Peyer's patch (tissue), 4 donors: ENCODE measurements around the gene MAD1L1. TPM values are rescaled to one million over a fixed set of nuclear protein-coding genes. Genes with fewer than 3 reads are reported as not detected.

Source experiments
- DNase-seq, 3 donors: peaks; one replicate each; pipeline ENCODE4 v3.0.0-alpha.2; 2017 to 2019
- H3K27ac ChIP-seq, 4 donors: fragments of 200-600 bp; sonication (generic); one replicate each; pipeline ENCODE4 v1.5.1; 2016 to 2019
- H3K27me3 ChIP-seq, 2 donors: fragments of 200-600 bp; sonication (generic); one replicate each; pipeline ENCODE4 v1.5.1; 2019
- H3K36me3 ChIP-seq, 3 donors: fragments of 200-600 bp; sonication (generic); one replicate each; pipeline ENCODE4 v1.5.1; 2016 to 2019
- H3K4me1 ChIP-seq, 4 donors: fragments of 200-600 bp; sonication (generic); one replicate each; pipeline ENCODE4 v1.5.1; 2016 to 2019
- H3K4me3 ChIP-seq, 4 donors: fragments of 200-600 bp; sonication (generic); 1 replicate in 3 of 4; 2 replicates in 1 of 4; pipeline ENCODE4 v1.5.1; 2016 to 2019; ENCODE audit warnings: mild to moderate bottlenecking in 1 of 4
- H3K9me3 ChIP-seq, 4 donors: fragments of 200-600 bp; sonication (generic); one replicate each; pipeline ENCODE4 v1.5.1; 2016 to 2019; ENCODE audit warnings: mild to moderate bottlenecking in 1 of 4
- POLR2A ChIP-seq, 2 donors: fragments of 450-650 bp; IDR thresholded peaks; one replicate each; pipeline ENCODE4 v1.5.1; 2017; ENCODE audit warnings: antibody characterized with exemption in 2 of 2, mild to moderate bottlenecking in 2 of 2, moderate library complexity in 2 of 2
- total RNA-seq, 4 donors: library from RNA; depleted of rRNA; stranded (reverse); fragments of >200 nt; gene quantifications; one replicate each; pipeline ENCODE4 v1.1.0, GENCODE V29; 2016
- TF ChIP-seq, protein P1 (sequence below), 6 experiments: fragments of 450-650 bp in 4 of 6; fragments of 200-600 bp in 2 of 6; sonication (generic) in 1 of 6; IDR thresholded peaks; one replicate each; pipeline ENCODE4 v1.5.1; 2017 to 2019; ENCODE audit warnings: antibody characterized with exemption in 6 of 6, mild to moderate bottlenecking in 3 of 6, moderate library complexity in 1 of 6

The MAD1L1 gene
- total RNA-seq, 4 donors from 2014 or later, result 43.9 to 417 (median 59.1) TPM

DNA sequence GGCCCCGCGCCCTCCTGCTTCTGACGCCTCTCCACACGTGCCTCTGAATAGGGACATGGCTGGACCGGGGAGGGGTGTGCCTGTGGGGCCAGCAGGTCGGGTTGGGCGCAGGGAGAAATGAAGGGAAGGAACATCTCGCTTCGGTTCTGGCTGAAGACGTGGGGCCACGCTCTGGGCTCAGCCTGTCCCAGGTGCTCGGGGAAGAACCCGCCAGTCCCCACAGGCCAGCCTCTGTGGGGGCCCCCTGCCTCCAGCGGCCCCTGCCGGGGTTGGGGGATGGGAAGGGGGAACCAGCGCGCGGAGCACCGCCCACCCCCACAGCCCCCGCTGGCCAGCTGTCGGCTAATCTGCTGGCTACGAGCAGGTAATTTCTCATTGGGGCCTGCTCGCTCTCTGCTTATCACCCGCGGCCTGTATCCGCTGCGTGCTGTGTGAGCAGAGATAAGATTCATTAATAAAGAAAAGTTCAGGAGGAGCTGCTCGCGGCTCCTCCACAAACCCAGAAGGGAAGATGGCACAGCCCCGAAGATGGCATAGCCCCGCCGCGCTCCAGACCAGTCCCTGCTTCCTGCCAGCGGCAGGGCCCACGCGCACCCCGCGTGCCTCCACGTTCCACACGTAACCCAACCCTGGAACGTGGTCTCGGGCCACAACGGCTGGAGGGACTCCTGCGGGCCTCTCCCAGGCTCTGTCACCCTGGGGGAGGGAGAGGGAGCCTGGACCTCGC, 376.4 kb downstream of the MAD1L1 start:
- DNase-seq, result peak in 2 of 3 donors; percentile 40 to 46
- Histone ChIP-seq H3K4me3 (no peak overlapping the region), H3K36me3 (no peaks in the 10 kb centered on the region), H3K4me1 (no peaks in the 10 kb centered on the region), H3K9me3 (no peaks in the 10 kb centered on the region), H3K27me3 (no peaks in the 10 kb centered on the region), H3K27ac (no peak overlapping the region)
- no peak for TF ChIP-seq POLR2A (IDR thresholded peaks at IDR 0.05)
- TF ChIP-seq, protein P1, sequence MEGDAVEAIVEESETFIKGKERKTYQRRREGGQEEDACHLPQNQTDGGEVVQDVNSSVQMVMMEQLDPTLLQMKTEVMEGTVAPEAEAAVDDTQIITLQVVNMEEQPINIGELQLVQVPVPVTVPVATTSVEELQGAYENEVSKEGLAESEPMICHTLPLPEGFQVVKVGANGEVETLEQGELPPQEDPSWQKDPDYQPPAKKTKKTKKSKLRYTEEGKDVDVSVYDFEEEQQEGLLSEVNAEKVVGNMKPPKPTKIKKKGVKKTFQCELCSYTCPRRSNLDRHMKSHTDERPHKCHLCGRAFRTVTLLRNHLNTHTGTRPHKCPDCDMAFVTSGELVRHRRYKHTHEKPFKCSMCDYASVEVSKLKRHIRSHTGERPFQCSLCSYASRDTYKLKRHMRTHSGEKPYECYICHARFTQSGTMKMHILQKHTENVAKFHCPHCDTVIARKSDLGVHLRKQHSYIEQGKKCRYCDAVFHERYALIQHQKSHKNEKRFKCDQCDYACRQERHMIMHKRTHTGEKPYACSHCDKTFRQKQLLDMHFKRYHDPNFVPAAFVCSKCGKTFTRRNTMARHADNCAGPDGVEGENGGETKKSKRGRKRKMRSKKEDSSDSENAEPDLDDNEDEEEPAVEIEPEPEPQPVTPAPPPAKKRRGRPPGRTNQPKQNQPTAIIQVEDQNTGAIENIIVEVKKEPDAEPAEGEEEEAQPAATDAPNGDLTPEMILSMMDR (IDR thresholded peaks at IDR 0.05), result no peak

DNA sequence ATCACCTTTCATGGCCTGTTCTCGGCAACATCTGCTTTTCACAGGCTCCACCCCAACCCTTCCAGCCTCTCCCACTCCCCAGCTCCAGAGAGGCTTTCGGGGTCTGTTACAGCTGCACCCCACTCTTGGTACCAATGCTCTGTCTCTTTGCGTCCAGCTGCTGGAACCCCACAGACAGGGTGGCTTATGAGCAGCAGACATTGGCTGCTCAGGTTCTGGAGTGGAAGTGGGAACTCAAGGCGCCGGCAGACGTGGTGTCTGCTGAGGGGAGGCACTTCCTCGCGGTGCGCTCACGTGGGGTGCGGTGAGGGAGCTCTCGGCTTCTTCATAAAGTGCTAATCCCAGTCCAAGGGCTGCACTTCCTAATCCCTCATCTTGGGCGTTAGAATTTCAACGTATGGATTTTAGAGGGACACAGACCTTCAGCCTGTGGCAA, 377.0 kb downstream of the MAD1L1 start:
- Histone ChIP-seq H3K27ac (no peak overlapping the region), H3K27me3 (no peaks in the 10 kb centered on the region), H3K4me1 (no peaks in the 10 kb centered on the region), H3K4me3 (no peak overlapping the region), H3K36me3 (no peaks in the 10 kb centered on the region), H3K9me3 (no peaks in the 10 kb centered on the region)
- DNase-seq, result peak in 1 of 3 donors; percentile 33
- TF ChIP-seq, protein P1 (IDR thresholded peaks at IDR 0.05), result no peak
- TF ChIP-seq POLR2A (IDR thresholded peaks at IDR 0.05), result no peak

DNA sequence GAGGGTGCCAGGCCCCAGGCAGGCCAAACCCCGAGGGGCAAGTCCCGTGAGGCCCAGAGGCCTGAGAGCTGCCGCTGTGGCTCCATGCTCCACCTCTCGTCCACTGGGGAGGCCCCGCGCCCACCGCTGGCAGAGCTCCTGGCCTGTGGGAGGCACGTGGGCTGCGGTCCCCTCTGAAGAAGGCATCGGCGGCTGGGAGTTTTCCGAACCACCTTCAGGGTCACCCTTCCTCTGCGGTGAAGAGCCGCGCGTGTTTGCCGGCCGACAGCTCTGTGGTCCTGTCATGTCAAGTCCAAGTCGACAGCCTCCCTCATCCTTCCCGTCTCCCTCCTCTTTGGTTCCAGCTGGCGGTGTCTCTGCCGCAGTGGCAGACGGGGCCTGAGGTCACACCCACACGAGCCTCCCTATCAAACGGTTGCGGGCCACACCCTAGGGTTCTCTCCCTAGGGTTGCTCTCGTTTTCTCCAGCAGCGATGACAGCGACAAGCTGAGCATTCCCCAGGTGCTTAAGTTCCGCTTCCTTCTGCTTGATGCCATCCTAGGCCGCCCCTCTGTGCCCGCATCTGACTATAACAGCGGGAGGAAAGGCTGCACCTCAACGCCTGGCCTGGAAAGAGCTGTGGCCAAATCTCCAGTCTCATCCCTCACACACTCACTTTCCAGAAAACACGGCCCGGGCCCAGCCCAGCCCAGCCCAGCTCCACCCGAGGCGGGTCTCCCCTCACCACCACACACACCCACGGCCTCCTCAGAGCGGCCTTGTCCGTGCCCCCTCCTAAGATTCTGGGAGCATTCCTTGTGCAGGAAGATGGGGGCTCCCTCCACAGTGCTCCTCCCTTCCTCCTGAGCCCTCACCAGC, 377.6 kb downstream of the MAD1L1 start:
- no peak overlapping the region for H3K27ac ChIP-seq

DNA sequence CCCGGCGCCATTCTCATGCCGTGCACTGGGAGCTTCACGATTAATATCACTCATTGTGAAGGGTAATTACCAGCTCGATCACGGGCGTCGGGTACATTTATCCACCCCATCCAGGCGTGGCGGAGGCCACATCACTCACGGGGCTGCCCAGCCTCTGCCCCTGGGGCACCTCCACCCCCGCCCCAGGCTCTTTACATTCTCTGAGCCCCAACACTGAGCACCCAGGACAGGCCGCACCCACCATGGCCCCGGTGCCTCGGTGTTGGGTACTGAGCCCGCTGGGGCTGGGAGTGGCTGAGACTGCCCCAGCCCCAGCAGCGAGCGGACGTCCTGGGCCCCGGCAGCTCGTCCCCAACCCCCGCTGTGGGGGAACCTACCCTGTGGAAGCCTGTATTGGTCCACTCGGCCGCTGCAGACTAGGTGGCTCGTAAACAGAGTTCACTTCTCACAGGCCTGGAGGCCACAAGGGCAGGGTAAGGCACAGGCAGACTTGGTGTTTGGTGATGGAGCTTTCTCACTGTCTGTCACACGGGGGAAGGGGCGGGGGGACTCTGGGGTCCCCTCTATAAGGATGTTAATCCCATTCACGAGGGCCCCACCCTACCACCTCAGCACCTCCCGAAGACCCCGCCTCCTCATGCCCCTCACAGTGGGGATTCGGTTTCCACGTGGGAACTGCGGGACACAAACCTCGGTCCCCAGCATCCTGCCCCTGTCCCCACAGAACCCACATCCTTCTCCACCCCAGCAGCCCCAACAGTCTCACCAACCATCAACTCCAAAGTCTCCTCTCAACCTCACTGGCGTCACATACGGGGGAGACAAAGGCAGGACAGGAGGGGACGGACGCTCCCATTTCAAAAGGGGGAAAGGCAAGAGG, 378.5 kb downstream of the MAD1L1 start:
- Histone ChIP-seq H3K36me3 (no peaks in the 10 kb centered on the region), H3K27ac (no peak overlapping the region), H3K4me1 (no peaks in the 10 kb centered on the region), H3K4me3 (no peak overlapping the region), H3K9me3 (no peaks in the 10 kb centered on the region), H3K27me3 (no peaks in the 10 kb centered on the region)
- TF ChIP-seq POLR2A (IDR thresholded peaks at IDR 0.05), result no peak
- TF ChIP-seq, protein P1 (IDR thresholded peaks at IDR 0.05), result no peak
- DNase-seq, result peak in 2 of 3 donors; percentile 30 to 37

More for the DNA sequence above, 377.6 kb downstream of the MAD1L1 start:
- peak in 2 of 3 donors; percentile 40 for DNase-seq
- H3K9me3 ChIP-seq, result no peaks in the 10 kb centered on the region
- H3K4me3 ChIP-seq, result no peak overlapping the region
- TF ChIP-seq POLR2A (IDR thresholded peaks at IDR 0.05), result no peak
- TF ChIP-seq, protein P1 (IDR thresholded peaks at IDR 0.05), result no peak
- no peaks in the 10 kb centered on the region for H3K27me3 ChIP-seq
- no peaks in the 10 kb centered on the region for H3K36me3 ChIP-seq
- no peaks in the 10 kb centered on the region for H3K4me1 ChIP-seq

DNA sequence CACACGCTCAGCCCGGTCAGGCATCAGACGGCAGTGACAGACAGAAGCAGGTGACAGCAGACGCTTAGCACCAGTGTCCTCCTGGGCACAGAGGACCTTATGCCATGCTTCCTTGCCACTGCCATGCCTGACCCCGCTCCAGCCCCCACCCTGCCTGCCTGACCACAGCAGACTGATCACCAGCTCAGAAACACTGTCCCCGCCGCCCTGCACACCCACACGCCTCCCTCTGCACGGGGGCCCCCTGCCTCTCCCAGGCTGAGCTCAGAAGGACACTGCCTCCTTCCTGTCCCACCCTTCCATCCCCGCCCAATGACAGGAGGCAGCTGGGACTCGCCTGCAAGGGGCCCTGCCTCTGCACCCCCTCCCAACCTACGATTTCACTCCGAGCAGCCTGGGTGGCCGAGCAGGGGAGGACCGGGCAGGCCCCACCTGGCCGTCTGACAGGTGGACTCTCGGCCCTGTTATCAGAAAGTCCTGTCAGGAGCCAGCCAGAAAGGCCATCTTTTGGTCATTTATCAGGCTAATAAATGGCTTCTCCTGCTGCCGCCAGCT, 379.2 kb downstream of the MAD1L1 start:
- Histone ChIP-seq H3K27ac (no peak overlapping the region), H3K27me3 (no peaks in the 10 kb centered on the region), H3K4me3 (no peak overlapping the region), H3K9me3 (no peaks in the 10 kb centered on the region), H3K4me1 (no peaks in the 10 kb centered on the region), H3K36me3 (no peaks in the 10 kb centered on the region)
- peak in 2 of 3 donors; percentile 37 to 38 for DNase-seq
- TF ChIP-seq POLR2A (IDR thresholded peaks at IDR 0.05), result no peak
- TF ChIP-seq, protein P1 (IDR thresholded peaks at IDR 0.05), result no peak
